Neural cell (in vitro differentiated cells): ENCODE results near the gene GRIP1. TPM values are rescaled to one million over a fixed set of nuclear protein-coding genes. Genes with fewer than 3 reads are reported as not detected.

Experiments used
- H2AFZ ChIP-seq: fragments of 200-600, 300-800 bp; sonication (generic), shearing (Covaris generic); 2 replicates; pipeline ENCODE4 v1.6.0; 2014; ENCODE audit warnings: low read depth, mild to moderate bottlenecking, antibody characterized with exemption, low read length, moderate library complexity
- H3F3A ChIP-seq: fragments of 200-600 bp; shearing (Covaris generic); 2 replicates; pipeline ENCODE4 v1.6.1; 2016; ENCODE audit warnings: mild to moderate bottlenecking, moderate library complexity, mixed read lengths, antibody characterized with exemption, low read length; ENCODE audit not compliant: insufficient read depth, poor library complexity, severe bottlenecking
- H3K27ac ChIP-seq: fragments of 200-600, 300-800 bp; sonication (generic), shearing (Covaris generic); 2 replicates; pipeline ENCODE4 v1.5.1; 2014; ENCODE audit warnings: mild to moderate bottlenecking, low read length, moderate library complexity
- H3K27me3 ChIP-seq: fragments of 300-800, 200-600 bp; sonication (generic), shearing (Covaris generic); 2 replicates; pipeline ENCODE4 v1.6.0; 2014; ENCODE audit warnings: mild to moderate bottlenecking, low read depth, low read length, moderate library complexity; ENCODE audit not compliant: insufficient read depth
- H3K36me3 ChIP-seq: fragments of 300-800, 200-600 bp; sonication (generic), shearing (Covaris generic); 2 replicates; pipeline ENCODE4 v1.5.1; 2014; ENCODE audit warnings: mild to moderate bottlenecking, antibody characterized with exemption, low read length, moderate library complexity; ENCODE audit not compliant: insufficient read depth
- H3K4me2 ChIP-seq: fragments of 300-800, 200-600 bp; sonication (generic), shearing (Covaris generic); 2 replicates; pipeline ENCODE4 v1.6.0; 2014; ENCODE audit warnings: mild to moderate bottlenecking, low read length
- H3K4me3 ChIP-seq: fragments of 300-800, 200-600 bp; sonication (generic), shearing (Covaris generic); 2 replicates; pipeline ENCODE4 v1.5.1; 2014; ENCODE audit warnings: mild to moderate bottlenecking, low read length, moderate library complexity
- H3K79me2 ChIP-seq: fragments of 200-600 bp; shearing (Covaris generic); replicated peaks from 2 replicates; pipeline ENCODE4 v1.6.0; 2014; ENCODE audit warnings: mild to moderate bottlenecking, low read length, moderate library complexity; ENCODE audit not compliant: insufficient read depth
- H3K9ac ChIP-seq: fragments of 300-800, 200-600 bp; sonication (generic), shearing (Covaris generic); 2 replicates; pipeline ENCODE4 v1.6.1; 2016; ENCODE audit warnings: mild to moderate bottlenecking, low read length, mixed read lengths
- H3K9me2 ChIP-seq: fragments of 200-600 bp; shearing (Covaris generic); 2 replicates; pipeline ENCODE4 v1.6.1; 2016; ENCODE audit warnings: mild to moderate bottlenecking, low read length, mixed read lengths; ENCODE audit not compliant: insufficient read depth
- H3K9me3 ChIP-seq: fragments of 200-600, 300-800 bp; sonication (generic), shearing (Covaris generic); 2 replicates; pipeline ENCODE4 v1.6.1; 2016; ENCODE audit warnings: mild to moderate bottlenecking, mixed run types, low read length, moderate library complexity, mixed read lengths
- H4K20me1 ChIP-seq: fragments of 200-600 bp; shearing (Covaris generic); 2 replicates; pipeline ENCODE4 v1.6.1; 2016; ENCODE audit warnings: mild to moderate bottlenecking, mixed run types; ENCODE audit not compliant: insufficient read depth
- CTCF ChIP-seq: fragments of 450-650 bp; IDR thresholded peaks from 2 replicates; pipeline ENCODE4 v1.5.1; 2014; ENCODE audit warnings: antibody characterized with exemption, mild to moderate bottlenecking, moderate library complexity; ENCODE audit not compliant: poor library complexity, severe bottlenecking
- EP300 ChIP-seq: fragments of 450-650 bp; conservative IDR thresholded peaks from 2 replicates; pipeline ENCODE4 v1.6.1; 2014; ENCODE audit warnings: antibody characterized with exemption, mild to moderate bottlenecking, moderate library complexity; ENCODE audit not compliant: poor library complexity, severe bottlenecking
- EZH2 ChIP-seq: fragments of 200-600, 300-800 bp; shearing (Covaris generic), sonication (generic); IDR thresholded peaks from 2 replicates; pipeline ENCODE4 v1.6.1; 2014; ENCODE audit warnings: antibody characterized with exemption, low read length, borderline replicate concordance, mild to moderate bottlenecking; ENCODE audit not compliant: insufficient read depth, poor library complexity, severe bottlenecking
- MXI1 ChIP-seq: fragments of 450-650 bp; conservative IDR thresholded peaks from 2 replicates; pipeline ENCODE4 v1.6.1; 2014; ENCODE audit warnings: antibody characterized with exemption, mild to moderate bottlenecking; ENCODE audit not compliant: poor library complexity, severe bottlenecking
- POLR2AphosphoS5 ChIP-seq: IDR thresholded peaks from 2 replicates; pipeline ENCODE4 v1.6.1; 2012
- RAD21 ChIP-seq: fragments of 450-650 bp; conservative IDR thresholded peaks from 2 replicates; pipeline ENCODE4 v1.6.1; 2014; ENCODE audit warnings: antibody characterized with exemption, mild to moderate bottlenecking, moderate library complexity
- REST ChIP-seq: IDR thresholded peaks from 2 replicates; pipeline ENCODE4 v1.6.1; 2012; ENCODE audit warnings: borderline replicate concordance
- SMC3 ChIP-seq: fragments of 450-650 bp; conservative IDR thresholded peaks from 2 replicates; pipeline ENCODE4 v1.6.1; 2014; ENCODE audit warnings: antibody characterized with exemption, mild to moderate bottlenecking, moderate library complexity; ENCODE audit not compliant: poor library complexity
- TAF1 ChIP-seq: IDR thresholded peaks from 2 replicates; pipeline ENCODE4 v1.6.1; 2012; ENCODE audit warnings: low read depth
- polyA plus RNA-seq: library from polyadenylated mRNA; depleted of rRNA; stranded (reverse); fragments of >200 nt; gene quantifications from 2 replicates; pipeline ENCODE4 v1.2.3, GENCODE V29; 2014

GRIP1 gene
- polyA plus RNA-seq, 1 donor from 2014 or later, result 41.1 TPM

GRCh38 chr12:66331814-66332213 lies 347.1 kb downstream of the GRIP1 start:
- Histone ChIP-seq H3K9me3 (no peaks in the 10 kb centered on the region), H3K27me3 (no peaks in the 10 kb centered on the region), H3K4me3 (no peak overlapping the region), H3F3A (no peaks in the 10 kb centered on the region), H4K20me1 (no peaks in the 10 kb centered on the region), H3K79me2 (no peaks in the 10 kb centered on the region), H3K9me2 (no peaks in the 10 kb centered on the region), H3K27ac (no peak overlapping the region), H2AFZ (no peak overlapping the region), H3K9ac (no peak overlapping the region), H3K36me3 (no peaks in the 10 kb centered on the region), H3K4me2 (no peak overlapping the region)
- TF ChIP-seq REST, result no peak
- no peak for TF ChIP-seq EP300
- no peak for TF ChIP-seq CTCF
- TF ChIP-seq POLR2AphosphoS5, result no peak
- TF ChIP-seq RAD21, result no peak
- no peak for TF ChIP-seq MXI1
- TF ChIP-seq TAF1, result no peak
- TF ChIP-seq EZH2, result no peak
- no peak for TF ChIP-seq SMC3

- Histone ChIP-seq H3K36me3 (no peaks in the 10 kb centered on the region), H3K79me2 (no peaks in the 10 kb centered on the region), H3K27ac (no peak overlapping the region), H3K9ac (no peak overlapping the region), H3K9me2 (no peaks in the 10 kb centered on the region), H3K9me3 (no peaks in the 10 kb centered on the region), H4K20me1 (no peaks in the 10 kb centered on the region), H3F3A (no peaks in the 10 kb centered on the region), H3K27me3 (no peaks in the 10 kb centered on the region), H3K4me3 (no peak overlapping the region), H3K4me2 (no peak overlapping the region), H2AFZ (no peak overlapping the region)
- TF ChIP-seq EP300 (no peak), REST (no peak)
Measured at GRCh38 chr12:66331016-66331415, 347.9 kb downstream of the GRIP1 start.
